Measurements from ENCODE around the gene NFATC2.

DNA sequence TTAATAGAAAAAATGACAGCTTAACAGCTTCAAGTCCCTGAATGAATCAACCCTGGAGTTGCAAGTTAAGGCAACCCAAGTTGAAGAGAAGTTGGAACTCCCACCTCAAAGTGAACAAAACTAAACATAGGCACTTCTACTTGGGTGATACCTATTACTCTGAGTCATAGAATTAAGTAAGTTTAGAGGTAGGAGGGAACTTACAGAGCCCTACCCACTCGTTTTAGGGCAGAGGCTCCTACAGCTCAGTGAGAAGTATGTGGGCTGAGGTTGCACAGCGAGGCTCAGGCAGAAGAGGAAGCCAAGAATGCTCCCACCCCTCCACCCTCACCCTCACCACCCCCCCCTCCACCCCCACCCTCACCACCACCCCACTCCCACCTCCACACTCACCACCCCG, 42.2 kb downstream of the NFATC2 start:
- TF ChIP-seq ZNF274 (IDR thresholded peaks at IDR 0.05; ENCODE audit: low read depth, low read length), result no peak
- no peak for TF ChIP-seq YY1 (IDR thresholded peaks at IDR 0.05; ENCODE audit: insufficient read depth, insufficient read length)

All from NT2/D1 (cell line).